GM12874 (cell line): ENCODE measurements around the gene OR9A2.

Source experiments
- TF ChIP-seq, protein P1 (sequence below): IDR thresholded peaks from 2 replicates; pipeline ENCODE4 v1.5.1; 2011; ENCODE audit warnings: low read depth, mild to moderate bottlenecking, control low read depth, low read length, moderate library complexity; ENCODE audit not compliant: insufficient read depth

Gene OR9A2

DNA sequence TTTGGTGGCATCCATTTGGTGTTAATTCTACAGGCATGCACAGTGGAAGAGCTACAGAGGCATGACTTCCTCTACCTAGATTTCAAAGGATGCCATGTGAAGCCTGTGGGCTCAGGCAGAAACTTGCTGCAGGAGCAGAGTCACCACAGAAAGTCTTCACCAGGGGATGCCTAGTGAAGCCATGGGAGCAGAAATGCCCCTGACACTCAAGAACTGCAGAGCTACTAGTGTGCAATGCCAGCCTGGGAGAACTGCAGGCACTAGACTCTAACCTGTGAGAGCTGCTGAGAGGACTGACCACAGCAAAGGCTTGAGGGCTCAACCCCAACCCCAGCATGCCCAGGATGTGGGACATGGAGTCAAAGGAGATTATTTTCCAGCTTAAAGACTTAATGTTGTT lies 3.9 kb downstream of the OR9A2 start:
- TF ChIP-seq, protein P1, sequence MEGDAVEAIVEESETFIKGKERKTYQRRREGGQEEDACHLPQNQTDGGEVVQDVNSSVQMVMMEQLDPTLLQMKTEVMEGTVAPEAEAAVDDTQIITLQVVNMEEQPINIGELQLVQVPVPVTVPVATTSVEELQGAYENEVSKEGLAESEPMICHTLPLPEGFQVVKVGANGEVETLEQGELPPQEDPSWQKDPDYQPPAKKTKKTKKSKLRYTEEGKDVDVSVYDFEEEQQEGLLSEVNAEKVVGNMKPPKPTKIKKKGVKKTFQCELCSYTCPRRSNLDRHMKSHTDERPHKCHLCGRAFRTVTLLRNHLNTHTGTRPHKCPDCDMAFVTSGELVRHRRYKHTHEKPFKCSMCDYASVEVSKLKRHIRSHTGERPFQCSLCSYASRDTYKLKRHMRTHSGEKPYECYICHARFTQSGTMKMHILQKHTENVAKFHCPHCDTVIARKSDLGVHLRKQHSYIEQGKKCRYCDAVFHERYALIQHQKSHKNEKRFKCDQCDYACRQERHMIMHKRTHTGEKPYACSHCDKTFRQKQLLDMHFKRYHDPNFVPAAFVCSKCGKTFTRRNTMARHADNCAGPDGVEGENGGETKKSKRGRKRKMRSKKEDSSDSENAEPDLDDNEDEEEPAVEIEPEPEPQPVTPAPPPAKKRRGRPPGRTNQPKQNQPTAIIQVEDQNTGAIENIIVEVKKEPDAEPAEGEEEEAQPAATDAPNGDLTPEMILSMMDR: no peak

GRCh38 chr7:143018931-143019330 lies 8.0 kb downstream of the OR9A2 start:
- TF ChIP-seq, protein P1: no peak

- TF ChIP-seq, protein P1: no peak
Observed at GRCh38 chr7:143016996-143017395, 9.9 kb downstream of the OR9A2 start.

DNA sequence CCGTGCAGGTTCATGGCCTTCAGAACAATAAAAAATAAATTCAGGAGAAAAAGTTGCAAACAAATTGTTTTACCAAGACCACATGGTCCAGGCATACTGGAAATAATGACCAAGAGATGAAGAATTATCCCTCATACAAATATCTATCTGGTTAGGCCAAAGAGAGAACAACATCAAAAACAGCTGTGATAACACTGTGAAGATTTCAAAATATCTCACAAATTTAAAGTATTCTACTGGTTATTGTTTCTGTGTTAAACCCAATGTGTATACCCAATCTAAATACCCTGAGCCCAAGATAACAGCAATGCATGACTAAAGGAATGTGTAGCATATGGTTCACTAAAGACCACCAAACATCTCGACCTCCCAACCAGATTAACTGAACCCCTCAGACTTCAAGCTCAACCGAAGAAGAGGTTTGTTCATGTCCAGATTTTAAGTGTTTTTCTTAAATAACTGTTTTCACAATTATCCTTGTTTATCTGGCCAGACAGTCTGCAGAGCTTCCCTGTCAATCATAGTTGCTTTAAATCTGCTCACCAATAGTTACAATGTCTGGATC lies 10.9 kb downstream of the OR9A2 start:
- TF ChIP-seq, protein P1: no peak

DNA sequence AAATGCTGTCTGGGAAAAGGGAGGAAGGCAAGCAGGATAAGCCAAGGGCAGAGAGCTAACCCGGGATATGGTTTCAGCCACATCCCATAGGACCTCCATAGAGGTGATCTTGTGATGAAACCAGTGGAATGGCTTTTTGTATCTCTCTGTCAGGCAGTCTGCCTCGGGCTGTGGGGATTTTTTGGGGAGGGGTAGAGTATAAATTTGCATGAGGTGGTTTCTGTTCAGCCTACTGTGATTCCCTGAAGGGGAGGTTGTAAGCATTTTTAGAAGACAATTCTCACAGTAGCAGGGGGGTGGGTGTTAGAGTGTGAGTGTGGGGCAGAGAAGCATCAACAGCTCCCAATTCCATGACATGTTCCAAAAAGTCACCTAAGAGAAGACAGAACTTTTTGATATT lies 11.8 kb downstream of the OR9A2 start:
- TF ChIP-seq, protein P1: no peak

DNA sequence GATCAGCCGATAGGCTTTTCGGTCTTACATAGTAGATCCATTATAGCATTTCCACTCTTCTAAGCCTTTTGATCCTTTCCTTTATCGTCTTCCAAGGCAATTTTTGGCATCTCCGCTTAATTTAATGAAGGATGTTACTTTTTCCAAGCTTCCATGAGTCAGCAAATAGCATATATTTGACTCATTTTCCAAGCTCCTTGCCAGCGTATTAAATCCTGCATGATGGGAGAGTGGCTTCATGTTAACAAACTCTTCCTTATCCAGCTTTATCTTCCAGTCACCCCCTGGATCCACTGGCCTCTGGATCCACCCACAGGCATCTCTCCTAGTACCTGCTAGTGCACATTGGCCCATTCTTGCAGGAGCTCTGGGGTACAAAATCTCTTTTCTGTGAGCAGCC lies 13.0 kb downstream of the OR9A2 start:
- TF ChIP-seq, protein P1: no peak

DNA sequence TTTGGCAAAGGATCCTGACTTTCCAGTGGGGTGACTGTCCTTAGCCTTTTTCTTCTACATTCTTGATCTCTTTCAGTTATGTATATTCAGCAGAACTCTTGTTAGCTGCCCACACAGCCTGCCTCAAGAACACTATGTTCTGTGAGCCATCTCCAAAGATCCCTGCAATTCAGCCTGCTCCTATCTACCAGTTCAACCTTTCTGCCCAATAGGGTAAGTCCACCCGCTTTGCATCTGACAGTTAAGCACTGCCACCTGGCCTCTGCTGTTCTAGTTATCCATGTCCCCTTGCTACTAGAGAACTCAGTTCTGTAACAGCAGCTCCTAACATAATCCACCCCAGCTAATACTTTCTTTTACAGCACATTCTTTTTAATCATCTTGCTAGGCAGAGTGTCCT lies 13.5 kb downstream of the OR9A2 start:
- TF ChIP-seq, protein P1: no peak
